ENCODE data around the gene RFT1.

The RFT1 gene

DNA sequence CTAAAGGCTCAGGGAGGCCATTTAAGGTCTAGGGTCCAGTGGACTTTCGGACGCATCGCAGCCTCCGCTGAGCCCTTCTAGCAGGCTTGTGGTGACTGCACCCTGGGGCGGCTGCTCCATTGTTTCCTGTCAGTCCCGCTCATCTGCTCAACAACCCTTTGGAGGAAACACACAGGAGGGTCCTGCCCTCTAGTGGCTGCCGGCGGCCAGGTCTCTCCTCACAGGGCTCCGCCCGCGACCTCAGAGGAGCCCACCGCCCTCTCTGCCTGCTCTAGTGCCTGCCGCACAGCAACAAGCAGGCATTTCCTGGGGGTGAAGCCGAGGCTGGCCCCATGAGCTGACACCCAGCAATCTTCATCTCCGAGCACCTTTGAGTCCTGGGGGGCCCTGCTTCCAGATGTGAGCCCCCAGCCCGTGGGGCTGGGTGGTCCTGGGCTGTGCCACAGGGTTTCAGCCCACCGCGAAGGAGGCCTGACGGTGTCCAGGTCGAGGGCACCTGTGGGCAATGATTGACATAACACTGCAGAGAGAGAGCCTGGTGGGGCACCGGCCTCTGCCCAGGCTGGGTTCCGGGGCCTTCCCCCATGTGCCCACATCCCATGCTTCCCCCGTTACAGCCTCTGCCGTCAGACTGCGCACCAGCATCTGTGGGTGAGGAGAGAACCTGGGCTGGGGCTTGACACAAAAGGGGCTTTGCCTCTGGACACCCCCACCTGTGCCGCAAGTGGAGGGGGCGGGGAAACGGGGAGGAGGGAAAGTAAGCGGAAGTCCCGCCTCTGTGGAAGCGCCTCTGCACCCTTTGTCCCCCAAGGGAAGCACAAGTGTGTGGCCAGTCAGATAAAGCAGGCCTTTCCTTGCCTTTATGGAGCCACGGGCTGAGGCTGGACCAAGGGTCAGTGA lies 57.3 kb downstream of the RFT1 start:
- DNase-seq (ENCODE audit: low read depth in 1 of 2, low spot score in 1 of 2): peak; percentile 66 to 92
- Histone ChIP-seq H3K4me3 (replicated peaks; ENCODE audit: insufficient read depth, low read length) (peak overlapping the region; percentile 78), H3K27me3 (ENCODE audit: insufficient read depth, poor library complexity, severe bottlenecking) (no peaks in the 10 kb centered on the region), H3K27ac (replicated peaks) (peak overlapping the region; percentile 80)
- TF ChIP-seq POLR2AphosphoS5 (IDR thresholded peaks at IDR 0.05; ENCODE audit: low read depth): peak; percentile 45
- peak; percentile 78 for TF ChIP-seq GABPA (IDR thresholded peaks at IDR 0.05; ENCODE audit: low read depth)
- TF ChIP-seq, protein P1, sequence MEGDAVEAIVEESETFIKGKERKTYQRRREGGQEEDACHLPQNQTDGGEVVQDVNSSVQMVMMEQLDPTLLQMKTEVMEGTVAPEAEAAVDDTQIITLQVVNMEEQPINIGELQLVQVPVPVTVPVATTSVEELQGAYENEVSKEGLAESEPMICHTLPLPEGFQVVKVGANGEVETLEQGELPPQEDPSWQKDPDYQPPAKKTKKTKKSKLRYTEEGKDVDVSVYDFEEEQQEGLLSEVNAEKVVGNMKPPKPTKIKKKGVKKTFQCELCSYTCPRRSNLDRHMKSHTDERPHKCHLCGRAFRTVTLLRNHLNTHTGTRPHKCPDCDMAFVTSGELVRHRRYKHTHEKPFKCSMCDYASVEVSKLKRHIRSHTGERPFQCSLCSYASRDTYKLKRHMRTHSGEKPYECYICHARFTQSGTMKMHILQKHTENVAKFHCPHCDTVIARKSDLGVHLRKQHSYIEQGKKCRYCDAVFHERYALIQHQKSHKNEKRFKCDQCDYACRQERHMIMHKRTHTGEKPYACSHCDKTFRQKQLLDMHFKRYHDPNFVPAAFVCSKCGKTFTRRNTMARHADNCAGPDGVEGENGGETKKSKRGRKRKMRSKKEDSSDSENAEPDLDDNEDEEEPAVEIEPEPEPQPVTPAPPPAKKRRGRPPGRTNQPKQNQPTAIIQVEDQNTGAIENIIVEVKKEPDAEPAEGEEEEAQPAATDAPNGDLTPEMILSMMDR (IDR thresholded peaks at IDR 0.05; ENCODE audit: insufficient read depth, low read length): peak; percentile 90
- TF ChIP-seq, protein P2, sequence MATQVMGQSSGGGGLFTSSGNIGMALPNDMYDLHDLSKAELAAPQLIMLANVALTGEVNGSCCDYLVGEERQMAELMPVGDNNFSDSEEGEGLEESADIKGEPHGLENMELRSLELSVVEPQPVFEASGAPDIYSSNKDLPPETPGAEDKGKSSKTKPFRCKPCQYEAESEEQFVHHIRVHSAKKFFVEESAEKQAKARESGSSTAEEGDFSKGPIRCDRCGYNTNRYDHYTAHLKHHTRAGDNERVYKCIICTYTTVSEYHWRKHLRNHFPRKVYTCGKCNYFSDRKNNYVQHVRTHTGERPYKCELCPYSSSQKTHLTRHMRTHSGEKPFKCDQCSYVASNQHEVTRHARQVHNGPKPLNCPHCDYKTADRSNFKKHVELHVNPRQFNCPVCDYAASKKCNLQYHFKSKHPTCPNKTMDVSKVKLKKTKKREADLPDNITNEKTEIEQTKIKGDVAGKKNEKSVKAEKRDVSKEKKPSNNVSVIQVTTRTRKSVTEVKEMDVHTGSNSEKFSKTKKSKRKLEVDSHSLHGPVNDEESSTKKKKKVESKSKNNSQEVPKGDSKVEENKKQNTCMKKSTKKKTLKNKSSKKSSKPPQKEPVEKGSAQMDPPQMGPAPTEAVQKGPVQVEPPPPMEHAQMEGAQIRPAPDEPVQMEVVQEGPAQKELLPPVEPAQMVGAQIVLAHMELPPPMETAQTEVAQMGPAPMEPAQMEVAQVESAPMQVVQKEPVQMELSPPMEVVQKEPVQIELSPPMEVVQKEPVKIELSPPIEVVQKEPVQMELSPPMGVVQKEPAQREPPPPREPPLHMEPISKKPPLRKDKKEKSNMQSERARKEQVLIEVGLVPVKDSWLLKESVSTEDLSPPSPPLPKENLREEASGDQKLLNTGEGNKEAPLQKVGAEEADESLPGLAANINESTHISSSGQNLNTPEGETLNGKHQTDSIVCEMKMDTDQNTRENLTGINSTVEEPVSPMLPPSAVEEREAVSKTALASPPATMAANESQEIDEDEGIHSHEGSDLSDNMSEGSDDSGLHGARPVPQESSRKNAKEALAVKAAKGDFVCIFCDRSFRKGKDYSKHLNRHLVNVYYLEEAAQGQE (IDR thresholded peaks at IDR 0.05; ENCODE audit: insufficient replicate concordance, low read depth): no peak
- peak; percentile 69; the same call in 1 of the 2 replicates for TF ChIP-seq SPI1 (IDR thresholded peaks at IDR 0.05; ENCODE audit: borderline replicate concordance, low read depth)

DNA sequence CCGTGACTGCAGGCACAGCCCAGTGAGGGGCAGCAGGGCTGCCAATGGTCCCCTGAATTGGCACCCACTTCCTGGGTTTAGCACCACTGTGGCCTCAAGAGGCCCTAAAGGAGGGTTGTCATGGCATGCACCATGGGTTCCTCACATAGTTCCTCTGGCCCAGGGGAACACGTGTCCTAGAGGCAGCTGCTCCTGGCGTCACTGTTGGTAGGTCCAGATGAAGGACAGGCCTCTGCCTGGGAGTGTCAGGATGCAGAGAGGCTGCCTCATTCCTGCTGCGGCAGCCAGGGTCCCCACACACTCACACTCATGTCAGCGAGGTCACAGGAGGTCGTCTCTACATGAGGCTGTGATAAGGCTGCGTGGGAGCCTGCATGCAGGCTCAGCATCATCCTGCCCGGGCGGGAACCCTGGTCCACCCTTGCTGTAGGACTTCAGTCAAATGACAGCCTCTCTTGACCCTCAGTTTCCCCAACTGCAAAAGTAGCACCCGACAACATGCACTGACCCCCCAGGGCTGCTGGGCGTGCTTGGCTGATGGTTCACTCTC lies 58.3 kb downstream of the RFT1 start:
- Histone ChIP-seq H3K27me3 (ENCODE audit: insufficient read depth, poor library complexity, severe bottlenecking) (no peaks in the 10 kb centered on the region), H3K4me3 (replicated peaks; ENCODE audit: insufficient read depth, low read length) (no peak overlapping the region), H3K27ac (replicated peaks) (no peak overlapping the region)
- no peak for DNase-seq (ENCODE audit: low read depth in 1 of 2, low spot score in 1 of 2)
- TF ChIP-seq GABPA (IDR thresholded peaks at IDR 0.05; ENCODE audit: low read depth) (no peak), SPI1 (IDR thresholded peaks at IDR 0.05; ENCODE audit: borderline replicate concordance, low read depth) (no peak)
- TF ChIP-seq, protein P2 (IDR thresholded peaks at IDR 0.05; ENCODE audit: insufficient replicate concordance, low read depth): no peak
- TF ChIP-seq, protein P1 (IDR thresholded peaks at IDR 0.05; ENCODE audit: insufficient read depth, low read length): no peak

DNA sequence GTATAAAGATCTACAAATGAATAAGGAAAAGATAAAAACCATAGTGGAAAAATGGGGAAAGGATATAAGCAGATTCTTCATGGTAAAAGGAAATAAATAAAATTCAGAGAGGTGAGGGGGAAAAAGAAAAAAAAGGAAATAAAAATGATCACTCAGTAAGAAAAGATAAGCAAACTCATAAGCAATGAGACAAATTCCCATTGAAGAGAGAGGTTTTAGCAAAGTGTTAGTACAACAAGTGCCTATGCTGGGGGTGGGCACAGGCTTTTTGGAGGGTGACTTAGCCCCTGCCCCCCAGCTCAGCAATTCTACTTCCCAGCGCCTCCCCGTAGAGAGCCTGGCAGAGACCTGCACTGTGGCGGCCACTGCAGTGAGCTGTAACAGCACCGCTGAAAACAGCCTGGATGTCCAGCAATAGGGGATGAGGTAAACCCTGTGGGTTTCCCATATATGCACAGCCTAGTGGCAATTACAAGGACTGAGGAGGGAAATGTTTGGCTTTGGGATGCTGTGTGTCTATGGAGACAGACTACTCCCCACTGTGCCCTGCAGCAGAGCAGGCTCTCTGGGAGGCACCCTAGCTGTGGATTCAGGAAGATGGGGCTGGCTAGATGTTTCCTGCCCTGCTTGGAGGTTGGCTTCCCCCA lies 60.7 kb downstream of the RFT1 start:
- TF ChIP-seq SPI1 (IDR thresholded peaks at IDR 0.05; ENCODE audit: borderline replicate concordance, low read depth): no peak
- TF ChIP-seq POLR2AphosphoS5 (IDR thresholded peaks at IDR 0.05; ENCODE audit: low read depth): no peak
- TF ChIP-seq, protein P2 (IDR thresholded peaks at IDR 0.05; ENCODE audit: insufficient replicate concordance, low read depth): no peak
- TF ChIP-seq, protein P1 (IDR thresholded peaks at IDR 0.05; ENCODE audit: insufficient read depth, low read length): no peak
- TF ChIP-seq GABPA (IDR thresholded peaks at IDR 0.05; ENCODE audit: low read depth): no peak
- Histone ChIP-seq H3K27ac (replicated peaks) (no peak overlapping the region), H3K4me3 (replicated peaks; ENCODE audit: insufficient read depth, low read length) (no peak overlapping the region), H3K27me3 (ENCODE audit: insufficient read depth, poor library complexity, severe bottlenecking) (no peaks in the 10 kb centered on the region)
- DNase-seq (ENCODE audit: low read depth in 1 of 2, low spot score in 1 of 2): no peak

Measured in HL-60 (cell line).